Measurements from ENCODE around the gene C3orf22.

- TF ChIP-seq, protein P1, sequence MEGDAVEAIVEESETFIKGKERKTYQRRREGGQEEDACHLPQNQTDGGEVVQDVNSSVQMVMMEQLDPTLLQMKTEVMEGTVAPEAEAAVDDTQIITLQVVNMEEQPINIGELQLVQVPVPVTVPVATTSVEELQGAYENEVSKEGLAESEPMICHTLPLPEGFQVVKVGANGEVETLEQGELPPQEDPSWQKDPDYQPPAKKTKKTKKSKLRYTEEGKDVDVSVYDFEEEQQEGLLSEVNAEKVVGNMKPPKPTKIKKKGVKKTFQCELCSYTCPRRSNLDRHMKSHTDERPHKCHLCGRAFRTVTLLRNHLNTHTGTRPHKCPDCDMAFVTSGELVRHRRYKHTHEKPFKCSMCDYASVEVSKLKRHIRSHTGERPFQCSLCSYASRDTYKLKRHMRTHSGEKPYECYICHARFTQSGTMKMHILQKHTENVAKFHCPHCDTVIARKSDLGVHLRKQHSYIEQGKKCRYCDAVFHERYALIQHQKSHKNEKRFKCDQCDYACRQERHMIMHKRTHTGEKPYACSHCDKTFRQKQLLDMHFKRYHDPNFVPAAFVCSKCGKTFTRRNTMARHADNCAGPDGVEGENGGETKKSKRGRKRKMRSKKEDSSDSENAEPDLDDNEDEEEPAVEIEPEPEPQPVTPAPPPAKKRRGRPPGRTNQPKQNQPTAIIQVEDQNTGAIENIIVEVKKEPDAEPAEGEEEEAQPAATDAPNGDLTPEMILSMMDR (conservative IDR thresholded peaks at IDR 0.05) = no peak
- TF ChIP-seq EZH2 (IDR thresholded peaks at IDR 0.05; ENCODE audit: low read depth) = no peak
Observed at GRCh38 chr3:126537116-126537729, 21.5 kb downstream of the C3orf22 start.
